GM21447 (cell line): ENCODE results near the gene CSRP1.

Experiments used
- ATAC-seq: cut with Tn5 transposase; IDR thresholded peaks from one replicate; pipeline ENCODE4 v1.9.1; 2021; ENCODE audit not compliant: unreplicated experiment

The CSRP1 gene

GRCh38 chr1:201513498-201514243, 6.7 kb upstream of the CSRP1 start:
- ATAC-seq, result no peak

GRCh38 chr1:201511941-201512539, 5.1 kb upstream of the CSRP1 start:
- peak; percentile 33 for ATAC-seq

GRCh38 chr1:201511396-201511940, 4.5 kb upstream of the CSRP1 start:
- no peak for ATAC-seq

GRCh38 chr1:201510734-201511133, 3.8 kb upstream of the CSRP1 start:
- ATAC-seq, result no peak

- no peak for ATAC-seq
These were observed 2.9 kb upstream of the CSRP1 start for GRCh38 chr1:201509601-201510374.

GRCh38 chr1:201508809-201509208, 1.9 kb upstream of the CSRP1 start:
- ATAC-seq, result no peak

GRCh38 chr1:201507360-201507675, 395 bp upstream of the CSRP1 start:
- ATAC-seq, result peak; percentile 12

- no peak for ATAC-seq
These were observed 831 bp downstream of the CSRP1 start for GRCh38 chr1:201506092-201506491.

GRCh38 chr1:201505503-201505890, 1.4 kb downstream of the CSRP1 start:
- ATAC-seq, result no peak

GRCh38 chr1:201504799-201505502, 2.0 kb downstream of the CSRP1 start:
- ATAC-seq, result no peak

GRCh38 chr1:201504179-201504631, 2.7 kb downstream of the CSRP1 start:
- no peak for ATAC-seq

- no peak for ATAC-seq
These were observed 3.3 kb downstream of the CSRP1 start for GRCh38 chr1:201503397-201504176.

GRCh38 chr1:201502511-201502857, 4.4 kb downstream of the CSRP1 start:
- no peak for ATAC-seq

GRCh38 chr1:201501812-201502510, 5.0 kb downstream of the CSRP1 start:
- ATAC-seq, result no peak

- ATAC-seq, result no peak
These were observed 5.8 kb downstream of the CSRP1 start for GRCh38 chr1:201501144-201501543.

GRCh38 chr1:201500670-201501120, 6.2 kb downstream of the CSRP1 start:
- ATAC-seq, result no peak

- no peak for ATAC-seq
These were observed 6.9 kb downstream of the CSRP1 start for GRCh38 chr1:201499795-201500669.

GRCh38 chr1:201499191-201499590, 7.7 kb downstream of the CSRP1 start:
- ATAC-seq, result no peak

GRCh38 chr1:201498621-201499020, 8.3 kb downstream of the CSRP1 start:
- no peak for ATAC-seq
